ENCODE measurements around the gene NOL3.

NOL3 gene

DNA sequence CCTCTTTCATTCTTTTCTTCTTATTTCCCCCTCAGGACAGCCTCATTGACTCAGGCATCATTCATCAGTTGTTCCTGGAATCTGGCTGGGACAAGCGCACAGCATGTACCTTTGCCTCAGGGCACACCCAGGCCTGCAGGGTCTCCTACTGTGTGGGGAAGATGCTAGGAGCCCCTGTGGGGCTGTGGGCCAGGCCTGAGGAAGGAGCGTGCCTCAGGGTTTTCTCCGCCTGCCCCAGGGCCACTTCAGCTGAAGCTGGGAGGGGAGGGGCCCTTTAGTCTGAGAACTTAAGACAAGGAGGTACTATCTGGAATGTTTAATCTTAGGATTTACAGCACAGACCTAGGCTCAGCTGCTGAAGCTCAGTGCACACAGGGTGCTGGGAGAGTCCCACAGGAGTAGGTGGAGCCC, 36.5 kb downstream of the NOL3 start:
- DNase-seq (ENCODE audit: low read depth in 2 of 2), result no peak

DNA sequence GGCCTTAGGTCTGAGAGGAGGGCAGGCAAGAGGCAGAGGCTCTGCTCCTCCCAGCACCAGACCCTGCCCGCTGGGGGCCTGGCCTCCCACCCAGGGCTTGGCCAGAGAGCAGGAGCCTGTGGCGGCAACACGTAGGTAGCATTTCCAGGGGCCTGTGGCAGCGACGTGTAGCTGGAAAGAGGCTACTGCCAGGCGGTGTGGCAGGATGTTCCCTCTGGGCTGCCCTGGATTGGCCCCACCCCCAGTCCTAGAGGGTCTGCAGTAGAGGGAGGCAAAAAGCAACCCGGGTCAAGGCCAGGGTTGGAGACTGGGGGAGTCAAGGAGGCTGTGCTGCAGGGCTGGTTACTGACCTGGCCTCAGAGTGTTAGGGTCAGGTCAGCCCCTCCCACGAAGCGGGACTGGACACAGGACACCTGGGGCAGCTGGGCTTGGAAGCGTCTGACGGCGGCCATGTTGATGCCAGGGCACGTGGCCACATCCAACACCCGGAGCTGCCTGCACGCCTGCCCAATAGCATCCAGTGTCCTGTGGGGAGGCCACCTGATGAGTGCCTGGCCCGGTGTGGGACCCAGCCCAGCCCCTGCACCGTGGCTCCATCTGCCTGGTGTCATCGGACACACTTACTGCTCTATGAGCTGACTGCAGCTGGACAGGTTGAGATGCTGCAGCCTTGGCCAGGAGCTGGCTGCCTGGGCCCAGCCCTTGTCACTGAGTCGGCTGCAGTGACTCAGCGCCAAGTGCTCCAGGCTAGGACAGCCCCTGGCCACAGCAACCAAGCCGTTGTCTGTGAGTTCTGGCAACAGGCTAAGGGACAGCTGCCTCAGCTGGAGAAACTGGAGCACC, 37.1 kb downstream of the NOL3 start:
- no peak for DNase-seq (ENCODE audit: low read depth in 2 of 2)

DNA sequence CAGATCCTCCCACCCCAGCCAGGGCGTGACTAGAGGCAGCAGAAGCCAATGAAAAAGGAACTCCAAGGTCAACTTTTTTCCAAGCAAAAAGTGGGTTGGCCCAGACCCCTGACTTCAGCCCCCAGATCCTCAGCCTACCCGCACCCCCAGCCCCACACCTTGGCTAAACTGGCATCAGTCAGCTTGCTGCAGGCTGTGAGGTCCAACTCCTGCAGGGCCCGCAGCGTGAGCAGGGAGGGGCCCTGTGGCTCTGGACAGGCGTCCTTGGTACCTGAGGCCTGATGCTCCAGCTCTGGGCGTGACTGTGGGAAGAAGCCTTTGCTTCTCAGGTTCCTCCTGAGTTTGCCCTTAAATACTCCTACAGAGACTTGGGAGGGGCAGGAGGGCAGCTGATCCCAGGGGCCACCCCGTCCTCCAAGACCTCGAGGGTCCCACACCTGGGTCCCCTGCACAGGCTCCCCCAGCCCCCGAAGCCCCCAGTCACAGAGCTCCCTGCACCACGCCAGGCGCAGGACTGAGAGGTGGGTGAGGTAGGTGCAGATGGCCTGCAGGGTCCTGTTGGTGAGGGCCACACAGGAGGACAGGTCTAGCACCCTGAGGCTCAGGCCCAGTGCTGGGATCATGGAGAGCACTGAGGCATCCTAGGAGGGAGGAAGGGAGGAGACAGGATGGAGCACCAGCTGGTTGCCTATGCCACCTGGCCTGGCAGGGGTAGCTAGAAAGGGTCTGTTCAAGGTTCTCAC, 38.0 kb downstream of the NOL3 start:
- DNase-seq (ENCODE audit: low read depth in 2 of 2), result no peak

DNA sequence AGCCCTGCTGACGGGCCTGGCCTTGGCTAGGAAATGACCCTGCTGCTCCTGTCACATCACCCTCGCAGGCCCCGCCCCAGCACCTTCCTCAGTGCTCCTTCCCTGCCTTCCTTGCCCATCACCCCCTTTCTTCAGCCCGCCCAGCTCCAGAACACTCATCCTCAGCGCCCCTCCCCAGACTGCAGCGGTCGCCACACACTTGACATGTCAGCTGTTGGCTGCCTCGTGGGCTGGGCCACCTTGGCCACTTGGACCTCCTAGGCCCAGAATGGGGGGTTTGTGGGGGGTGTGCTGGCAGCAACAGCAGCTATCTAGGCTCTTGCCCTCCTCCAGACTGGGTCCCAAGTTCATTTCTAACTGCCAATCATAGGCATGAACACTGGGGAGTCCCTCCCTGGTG, 39.2 kb downstream of the NOL3 start:
- DNase-seq (ENCODE audit: low read depth in 2 of 2), result no peak

DNA sequence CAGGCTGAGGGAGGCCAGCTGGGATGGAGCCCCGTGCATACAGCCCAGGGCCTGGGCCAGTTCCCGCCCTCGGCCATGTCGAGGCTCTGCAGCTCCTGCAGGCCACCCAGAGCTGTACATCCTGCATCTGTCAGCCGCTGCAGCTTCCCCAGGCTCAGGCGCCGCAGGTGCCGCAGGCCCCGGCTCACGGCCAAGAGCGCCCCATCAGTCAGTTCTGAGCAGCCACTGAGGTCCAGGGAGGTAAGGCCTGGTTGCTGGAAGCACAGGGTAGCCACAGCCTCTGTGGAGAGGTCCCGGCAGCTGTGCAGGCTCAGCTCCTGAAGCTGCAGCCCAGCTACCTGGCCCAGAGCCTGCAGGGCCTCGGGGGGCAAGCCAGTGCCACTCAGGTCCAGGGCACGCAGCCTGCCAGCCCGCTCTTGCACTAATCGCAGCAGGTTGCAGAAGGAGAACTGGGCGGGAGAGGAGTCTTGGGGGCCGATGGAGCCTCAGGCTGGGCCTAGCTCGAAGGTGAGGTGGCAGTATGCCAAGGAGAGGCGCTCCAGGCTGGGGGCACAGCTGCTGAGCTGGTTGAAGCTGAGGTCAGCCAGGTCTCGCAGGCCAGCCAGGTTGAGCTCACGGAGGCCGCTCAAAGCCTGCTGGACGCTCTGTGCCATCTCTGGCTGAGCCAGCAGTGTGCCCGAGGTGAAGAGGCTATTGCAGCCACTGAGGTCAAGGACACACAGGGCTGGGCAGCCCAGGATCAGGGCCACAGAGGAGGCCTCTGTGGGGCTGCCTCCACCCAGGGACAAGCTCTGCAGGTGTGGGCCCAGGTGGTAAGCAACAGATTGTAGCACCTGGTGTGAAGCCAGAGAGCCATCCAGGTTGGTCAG, 40.0 kb downstream of the NOL3 start:
- DNase-seq (ENCODE audit: low read depth in 2 of 2), result no peak

DNA sequence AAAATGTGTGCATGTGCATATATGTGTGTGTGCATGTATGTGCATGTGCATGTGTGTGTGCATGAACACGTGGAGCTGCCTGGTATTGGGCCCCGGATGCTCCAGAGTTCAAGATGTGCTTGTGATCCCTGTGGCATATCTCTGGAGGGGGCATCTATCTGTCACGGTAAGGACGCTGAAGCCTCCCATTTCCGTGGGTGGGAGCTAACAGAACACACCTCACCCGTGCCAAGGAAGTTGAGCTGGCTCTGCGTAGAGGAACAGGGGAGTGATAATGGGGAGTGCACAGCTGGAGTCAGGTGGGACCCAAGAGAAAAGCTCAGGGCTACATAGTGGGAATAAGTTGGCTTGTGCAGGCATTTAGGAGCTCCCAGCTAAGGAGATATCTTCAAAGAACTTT, 41.3 kb downstream of the NOL3 start:
- no peak for DNase-seq (ENCODE audit: low read depth in 2 of 2)

DNA sequence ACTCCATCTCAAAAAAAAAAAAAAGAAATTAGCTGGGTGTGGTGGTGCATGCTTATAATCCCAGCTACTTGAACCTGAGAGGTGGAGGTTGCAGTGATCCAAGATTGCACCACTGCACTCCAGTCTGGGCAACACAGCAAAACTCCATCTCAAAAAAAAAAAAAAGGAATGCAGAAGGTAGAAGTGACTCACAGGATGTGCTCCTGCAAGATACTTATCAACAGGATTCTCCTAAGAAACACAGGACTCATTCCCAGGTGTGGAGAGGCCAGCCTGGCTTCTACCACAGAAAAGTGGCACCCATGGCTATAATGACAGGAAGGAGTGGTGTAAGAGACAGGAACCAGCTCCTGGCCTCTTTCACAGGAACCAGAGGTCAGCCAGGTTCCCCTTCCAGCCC, 42.4 kb downstream of the NOL3 start:
- DNase-seq (ENCODE audit: low read depth in 2 of 2), result no peak

DNA sequence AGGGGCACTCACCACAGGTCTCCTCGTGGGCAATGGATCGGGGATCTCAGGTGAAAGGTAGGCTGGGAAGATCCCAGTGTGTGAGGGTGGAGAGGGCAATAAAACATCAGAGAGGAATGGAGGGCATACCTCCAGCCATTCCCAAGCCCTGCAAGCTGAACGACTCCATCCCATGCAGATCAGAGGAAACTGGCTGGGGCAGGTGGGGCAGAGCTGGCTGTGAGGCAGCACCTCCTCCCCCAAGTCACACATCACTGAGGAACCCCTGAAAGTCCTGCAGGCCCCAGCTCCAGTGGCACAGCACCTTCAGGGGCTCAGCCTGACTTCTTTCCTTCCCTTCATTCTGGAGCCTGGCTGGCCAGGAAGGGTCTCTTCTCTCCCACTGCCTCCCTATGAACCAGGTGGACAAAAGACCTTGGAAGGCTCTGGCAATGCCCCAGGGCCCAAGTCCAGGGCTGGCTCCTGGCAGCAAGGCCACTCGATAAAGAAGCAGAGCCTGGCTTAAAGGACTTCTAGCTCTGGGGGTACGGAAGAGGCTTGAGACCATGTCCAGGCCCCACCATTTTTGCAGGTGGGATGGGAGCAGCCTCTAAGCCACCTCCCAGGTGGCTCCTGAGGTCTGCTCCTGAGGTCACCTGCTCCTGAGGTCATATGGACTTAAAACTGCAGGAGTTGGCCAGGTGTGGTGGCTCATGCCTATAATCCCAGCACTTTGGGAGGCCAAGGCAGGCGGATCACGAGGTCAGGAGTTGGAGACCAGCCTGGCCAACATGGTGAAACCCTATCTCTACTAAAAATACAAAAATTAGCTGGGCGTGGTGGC, 43.1 kb downstream of the NOL3 start:
- DNase-seq (ENCODE audit: low read depth in 2 of 2), result no peak

DNA sequence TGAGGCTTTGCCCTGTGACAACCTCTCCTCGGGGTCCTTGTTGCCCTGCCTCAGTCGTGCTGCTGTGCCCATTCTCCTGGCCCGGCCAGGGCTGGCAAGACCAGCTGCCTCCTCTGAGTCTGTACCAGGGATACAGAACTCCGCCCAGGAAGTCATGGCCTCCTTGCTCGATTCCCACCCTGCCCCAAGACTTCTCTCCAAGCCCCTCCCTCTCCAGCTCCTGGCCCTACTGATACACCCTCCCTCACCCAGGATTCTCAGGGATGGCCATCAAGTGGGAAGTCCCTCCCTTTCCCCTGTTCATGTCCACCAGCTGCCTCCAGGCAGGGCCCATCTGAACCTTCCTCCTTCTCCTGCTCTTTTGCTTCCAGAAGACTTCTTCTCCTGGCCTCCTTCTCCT, 45.4 kb downstream of the NOL3 start:
- no peak for DNase-seq (ENCODE audit: low read depth in 2 of 2)

DNA sequence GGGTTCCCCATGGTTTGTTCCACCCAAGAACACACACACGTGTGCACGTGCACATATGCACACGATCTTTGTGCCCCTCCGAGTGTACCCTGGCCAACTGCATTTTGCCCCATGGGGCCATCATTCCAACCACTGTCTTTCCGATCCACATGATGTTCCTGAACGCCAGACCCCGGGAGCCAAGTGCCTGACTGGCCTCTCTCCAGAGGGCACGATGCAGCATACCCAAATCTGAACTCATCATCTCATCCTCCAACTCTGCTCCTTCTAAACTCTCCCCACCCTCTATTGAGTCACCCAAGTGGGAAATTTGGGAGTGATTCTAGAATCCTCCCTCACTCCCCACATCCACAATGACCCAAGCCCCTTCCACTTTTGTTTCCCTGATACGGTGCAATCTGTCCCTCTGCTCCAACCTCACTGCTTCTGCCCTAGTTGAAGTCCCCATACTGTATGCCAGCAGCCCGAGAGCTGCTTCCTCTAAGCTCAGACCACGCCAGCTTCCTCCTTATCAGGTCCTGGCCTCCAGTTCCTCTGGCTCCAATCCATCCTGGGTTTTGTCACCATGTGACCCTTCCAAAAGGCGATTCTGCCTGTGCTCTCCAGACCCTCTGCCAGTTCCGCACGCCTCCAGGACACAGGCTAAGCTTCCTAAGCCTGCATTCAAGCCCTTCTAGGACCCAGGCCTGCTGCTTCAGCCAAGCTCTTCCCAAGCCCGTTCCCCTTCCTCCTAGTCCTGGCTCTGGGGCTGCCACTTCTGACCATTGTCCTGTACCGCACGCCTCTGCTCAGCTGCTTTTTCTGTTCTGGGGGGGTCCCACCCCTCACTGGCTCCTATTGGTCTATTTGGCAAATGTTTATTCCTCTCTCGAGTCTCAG, 46.5 kb downstream of the NOL3 start:
- no peak for DNase-seq (ENCODE audit: low read depth in 2 of 2)

DNA sequence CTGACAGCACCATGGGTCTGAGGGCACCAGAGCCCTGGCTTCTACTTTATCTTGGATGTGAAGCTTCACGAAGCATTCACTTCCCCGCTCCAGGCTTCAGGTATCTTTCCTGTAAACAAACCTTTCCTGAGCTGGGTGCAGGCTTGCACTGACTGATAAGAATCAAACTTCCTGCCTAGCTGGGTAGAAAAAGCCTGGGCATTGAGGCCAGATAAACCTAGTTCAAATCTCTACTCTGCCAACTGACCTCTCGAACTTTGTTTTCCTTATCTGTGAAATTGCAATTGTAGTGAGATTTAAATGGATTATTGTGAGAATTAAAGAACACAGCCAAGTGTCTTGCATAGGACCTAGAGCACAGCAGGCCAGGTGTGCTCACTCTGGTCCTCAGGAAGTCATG, 53.7 kb downstream of the NOL3 start:
- DNase-seq (ENCODE audit: low read depth in 2 of 2), result no peak

Data from stimulated activated CD8-positive, alpha-beta memory T cell treated with anti-CD3 and anti-CD28 coated beads, Interleukin-2, amount 100 ng/mL, for 48 hours (primary cell).